ENCODE data around the gene CTRB1. TPM values are rescaled to one million over a fixed set of nuclear protein-coding genes. Genes with fewer than 3 reads are reported as not detected.

Gene CTRB1
- total and polyA plus RNA-seq, 2 of the 13 experiments (the other 11 are each of a cell fraction or from before 2014, with no cell fraction given): not detected

DNA sequence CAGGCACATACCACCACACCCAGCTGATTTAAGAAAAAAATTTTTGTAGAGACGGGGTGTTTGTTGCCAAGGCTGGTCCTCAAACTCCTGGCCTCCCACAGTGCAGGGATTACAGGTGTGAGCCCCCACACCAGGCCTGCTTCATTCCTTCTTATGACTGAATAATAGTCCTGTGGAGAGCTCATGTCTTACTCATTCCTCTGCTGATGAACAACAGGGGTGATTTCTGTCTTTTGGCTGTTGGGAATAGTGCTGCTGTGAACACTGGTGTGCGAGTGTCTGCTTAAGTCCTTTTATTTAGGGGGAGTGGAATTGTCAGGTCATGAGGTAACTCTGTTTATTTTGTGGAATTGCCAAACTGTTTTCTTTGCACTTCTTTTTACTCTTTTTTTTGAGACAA is 2.7 kb upstream of the CTRB1 start:
- in situ Hi-C loops (cut with HindIII; ENCODE audit: extremely low pct_ligation_motif_present, low pct_unique_long_range_greater_than_20kb): no loop called here
- intact Hi-C loops (cut with micrococcal nuclease; ENCODE audit: unreplicated experiment): no loop called here
- FAIRE-seq (peak; percentile 8), ATAC-seq (0 out of 3 replicates have a peak, but pooled peaks have one; percentile 2), DNase-seq (ENCODE audit: low spot score) (no peak)
- Histone ChIP-seq H4K20me1 (ENCODE audit: insufficient read depth, low read length) (no peaks in the 10 kb centered on the region), H3K4me1 (ENCODE audit: insufficient read depth, low read length) (peaks cover 50% of the 10 kb centered on the region), H3K27ac (ENCODE audit: extremely low read length, insufficient read depth, low read length) (no peak overlapping the region), H3K9ac (ENCODE audit: insufficient read depth, low read depth, low read length) (no peak overlapping the region), H2AFZ (ENCODE audit: low read length) (no peak overlapping the region), H3K27me3 (ENCODE audit: control insufficient read depth in 1 of 2, insufficient read depth in 2 of 2, low read length in 2 of 2) (peaks cover 10 to 50% of the 10 kb centered on the region in 2 experiments), H3K36me3 (replicated peaks in 1 of 2; ENCODE audit: control insufficient read depth in 1 of 2, insufficient read depth in 2 of 2, low read length in 2 of 2) (no peaks in the 10 kb centered on the region), H3K79me2 (ENCODE audit: insufficient read depth, low read length) (no peaks in the 10 kb centered on the region), H3K9me3 (ENCODE audit: low read length) (no peaks in the 10 kb centered on the region), H3K4me2 (ENCODE audit: low read depth, low read length) (peak overlapping the region; percentile 18), H3K4me3 (replicated peaks in 1 of 3; ENCODE audit: insufficient read depth in 1 of 3, low read depth in 2 of 3, low read length in 3 of 3) (no peak overlapping the region)
- POLR2A ChIA-PET: no interaction called here
- BruUV-seq (replicated peaks): no TSS peak
- TF ChIP-seq TCF12 (IDR thresholded peaks at IDR 0.05) (no peak), TCF12 (CRISPR knock-in tag; IDR thresholded peaks at IDR 0.05) (no peak), ZNF780A (CRISPR knock-in tag; IDR thresholded peaks at IDR 0.05) (no peak), REPIN1 (CRISPR knock-in tag; IDR thresholded peaks at IDR 0.05; ENCODE audit: borderline replicate concordance, low read depth) (peak; percentile 62; the same call in 1 of the 2 replicates), HMG20B (CRISPR knock-in tag; conservative IDR thresholded peaks at IDR 0.05) (no peak), ZNF44 (CRISPR knock-in tag; IDR thresholded peaks at IDR 0.05) (no peak), JUN (CRISPR knock-in tag; IDR thresholded peaks at IDR 0.05) (peak; percentile 63; the same call in 1 of the 2 replicates), MAFK (conservative IDR thresholded peaks at IDR 0.05 in 1 of 2, IDR thresholded peaks at IDR 0.05 in 1 of 2; ENCODE audit: low read length in 2 of 2) (no peak), TOE1 (CRISPR knock-in tag; IDR thresholded peaks at IDR 0.05) (no peak), ZNF296 (CRISPR knock-in tag; conservative IDR thresholded peaks at IDR 0.05) (0 out of 2 replicates have a peak, but pooled peaks have one; percentile 41), ERF (CRISPR knock-in tag; IDR thresholded peaks at IDR 0.05) (no peak; the same call in 1 of the 2 replicates), ZNF460 (CRISPR knock-in tag; IDR thresholded peaks at IDR 0.05; ENCODE audit: borderline replicate concordance) (peak; percentile 54; the same call in 1 of the 2 replicates), PHF20 (CRISPR knock-in tag; IDR thresholded peaks at IDR 0.05) (0 out of 2 replicates have a peak, but pooled peaks have one; percentile 31), SYNCRIP (IDR thresholded peaks at IDR 0.05; ENCODE audit: insufficient read depth, low read depth, low read length) (no peak), ZKSCAN8 (CRISPR knock-in tag; IDR thresholded peaks at IDR 0.05; ENCODE audit: borderline replicate concordance) (no peak), ZNF329 (CRISPR knock-in tag; IDR thresholded peaks at IDR 0.05; ENCODE audit: low read depth) (no peak), ZNF788 (CRISPR knock-in tag; IDR thresholded peaks at IDR 0.05; ENCODE audit: borderline replicate concordance) (no peak)
- TF ChIP-seq, protein P1, sequence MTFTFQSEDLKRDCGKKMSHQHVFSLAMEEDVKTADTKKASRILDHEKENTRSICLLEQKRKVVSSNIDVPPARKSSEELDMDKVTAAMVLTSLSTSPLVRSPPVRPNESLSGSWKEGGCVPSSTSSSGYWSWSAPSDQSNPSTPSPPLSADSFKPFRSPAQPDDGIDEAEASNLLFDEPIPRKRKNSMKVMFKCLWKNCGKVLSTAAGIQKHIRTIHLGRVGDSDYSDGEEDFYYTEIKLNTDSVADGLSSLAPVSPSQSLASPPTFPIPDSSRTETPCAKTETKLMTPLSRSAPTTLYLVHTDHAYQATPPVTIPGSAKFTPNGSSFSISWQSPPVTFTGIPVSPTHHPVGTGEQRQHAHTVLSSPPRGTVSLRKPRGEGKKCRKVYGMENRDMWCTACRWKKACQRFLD (CRISPR knock-in tag; IDR thresholded peaks at IDR 0.05; ENCODE audit: borderline replicate concordance): no peak
- CTCF ChIA-PET (ENCODE audit: low intra/inter-chr PET ratio, low total read pairs): no interaction called here
- WGBS (ENCODE audit: low lambda C conversion rate): 2% methylated on average over 2 of the region's 2 CpGs
